ENCODE measurements around the gene ASPHD1.

ASPHD1 gene

GRCh38 chr16:29900102-29900887, at the start of gene ASPHD1:
Gene ASPHD1, plus strand, starts transcription at chr16:29900488. Its CDS starts 484 bp downstream, at chr16:29900972.
- in situ Hi-C loops (cut with MboI; ENCODE audit: low pct_unique_long_range_greater_than_20kb, low sequenced_read_pairs, unreplicated experiment), result no loop called here
- DNase-seq (ENCODE audit: low spot score), result peak; percentile 93
- no peak for TF ChIP-seq CTCF (IDR thresholded peaks at IDR 0.05; ENCODE audit: extremely low read depth, insufficient read depth, missing control alignments)

- no peak for TF ChIP-seq CTCF (IDR thresholded peaks at IDR 0.05; ENCODE audit: extremely low read depth, insufficient read depth, missing control alignments)
- in situ Hi-C loops (cut with MboI; ENCODE audit: low pct_unique_long_range_greater_than_20kb, low sequenced_read_pairs, unreplicated experiment), result no loop called here
- DNase-seq (ENCODE audit: low spot score), result no peak
Measured at GRCh38 chr16:29850998-29851397, 49.3 kb upstream of the ASPHD1 start.

GRCh38 chr16:29852654-29853053, 47.6 kb upstream of the ASPHD1 start:
- TF ChIP-seq CTCF (IDR thresholded peaks at IDR 0.05; ENCODE audit: extremely low read depth, insufficient read depth, missing control alignments), result no peak
- in situ Hi-C loops (cut with MboI; ENCODE audit: low pct_unique_long_range_greater_than_20kb, low sequenced_read_pairs, unreplicated experiment), result no loop called here
- DNase-seq (ENCODE audit: low spot score), result no peak

GRCh38 chr16:29854520-29855100, 45.7 kb upstream of the ASPHD1 start:
- no peak for TF ChIP-seq CTCF (IDR thresholded peaks at IDR 0.05; ENCODE audit: extremely low read depth, insufficient read depth, missing control alignments)
- no peak for DNase-seq (ENCODE audit: low spot score)
- in situ Hi-C loops (cut with MboI; ENCODE audit: low pct_unique_long_range_greater_than_20kb, low sequenced_read_pairs, unreplicated experiment), result no loop called here

- no peak for DNase-seq (ENCODE audit: low spot score)
- in situ Hi-C loops (cut with MboI; ENCODE audit: low pct_unique_long_range_greater_than_20kb, low sequenced_read_pairs, unreplicated experiment), result no loop called here
- TF ChIP-seq CTCF (IDR thresholded peaks at IDR 0.05; ENCODE audit: extremely low read depth, insufficient read depth, missing control alignments), result no peak
Measured at GRCh38 chr16:29857133-29857760, 43.0 kb upstream of the ASPHD1 start.

- DNase-seq (ENCODE audit: low spot score), result no peak
- in situ Hi-C loops (cut with MboI; ENCODE audit: low pct_unique_long_range_greater_than_20kb, low sequenced_read_pairs, unreplicated experiment), result no loop called here
- no peak for TF ChIP-seq CTCF (IDR thresholded peaks at IDR 0.05; ENCODE audit: extremely low read depth, insufficient read depth, missing control alignments)
Measured at GRCh38 chr16:29858149-29858849, 42.0 kb upstream of the ASPHD1 start.
